ENCODE measurements around the gene ARL17B.
"Not testable (repeated sequence)": the region's sequence is repeated elsewhere in the genome, so short reads cannot be mapped to it uniquely, and the experiment has no call there.

GRCh38 chr17:46290906-46291546 lies 70.5 kb downstream of the ARL17B start:
- TF ChIP-seq CTCF, POLR2A (IDR thresholded peaks at IDR 0.05): not testable (repeated sequence)
